ENCODE data around the gene STAT5B. TPM values are rescaled to one million over a fixed set of nuclear protein-coding genes. Genes with fewer than 3 reads are reported as not detected.
A peak's percentile ranks its signal among the peaks of the same experiment; 100 is the strongest.

Gene STAT5B
- total and polyA plus RNA-seq, 2 of the 13 experiments (the other 11 are each of a cell fraction or from before 2014, with no cell fraction given) = 21.0 to 42.8 TPM

DNA sequence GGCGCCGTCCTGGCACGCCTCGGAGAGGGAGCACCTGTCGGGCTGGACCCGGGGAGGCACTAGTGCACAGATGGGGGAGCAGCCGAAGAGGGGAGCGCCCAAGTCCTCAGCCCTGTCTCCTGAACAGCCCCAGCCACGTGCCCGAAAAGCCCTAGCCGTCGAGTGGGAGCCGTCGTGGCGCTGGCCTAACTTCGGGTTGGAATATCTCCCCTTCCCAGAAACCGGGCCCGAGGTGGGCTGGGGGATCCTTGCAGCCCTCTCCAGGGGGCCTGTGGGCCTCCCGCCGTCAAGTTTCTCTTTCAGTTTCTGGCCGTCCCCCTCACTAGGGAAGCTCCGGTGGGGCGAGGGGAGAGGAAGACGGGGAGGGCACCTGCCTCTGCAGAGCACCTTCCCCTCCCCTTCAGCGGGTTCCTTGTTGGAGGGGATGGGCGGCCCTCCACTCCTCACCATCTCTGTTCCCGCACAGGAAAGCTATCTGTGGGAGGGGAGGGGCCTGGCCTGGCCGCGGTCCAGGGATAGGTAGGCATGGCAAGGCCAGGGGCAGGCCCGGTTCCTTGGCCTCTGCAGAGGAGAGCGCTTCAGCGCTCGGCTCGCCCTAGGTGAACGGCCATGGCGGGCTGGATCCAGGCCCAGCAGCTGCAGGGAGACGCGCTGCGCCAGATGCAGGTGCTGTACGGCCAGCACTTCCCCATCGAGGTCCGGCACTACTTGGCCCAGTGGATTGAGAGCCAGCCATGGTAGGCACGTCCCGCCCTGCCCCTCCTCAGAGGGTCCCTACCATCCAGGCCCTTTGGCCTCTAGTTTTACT lies 12.8 kb upstream of the STAT5B start:
- Histone ChIP-seq H3K79me2 (ENCODE audit: insufficient read depth, low read length) (no peaks in the 10 kb centered on the region), H3K27ac (ENCODE audit: extremely low read length, insufficient read depth, low read length) (no peak overlapping the region), H3K36me3 (replicated peaks in 1 of 2; ENCODE audit: control insufficient read depth in 1 of 2, insufficient read depth in 2 of 2, low read length in 2 of 2) (no peaks in the 10 kb centered on the region), H3K9me3 (ENCODE audit: low read length) (no peaks in the 10 kb centered on the region), H2AFZ (ENCODE audit: low read length) (no peak overlapping the region), H3K9ac (ENCODE audit: insufficient read depth, low read depth, low read length) (peak overlapping the region; percentile 32; the same call in 1 of the 2 replicates), H3K27me3 (ENCODE audit: control insufficient read depth in 1 of 2, insufficient read depth in 2 of 2, low read length in 2 of 2) (peaks cover 6 to 26% of the 10 kb centered on the region in 2 experiments; a peak in 4 of 5 replicates), H3K4me1 (ENCODE audit: insufficient read depth, low read length) (peaks cover 27% of the 10 kb centered on the region), H3K4me3 (replicated peaks in 1 of 3; ENCODE audit: insufficient read depth in 1 of 3, low read depth in 2 of 3, low read length in 3 of 3) (peak overlapping the region; percentile 56 to 72 (median 62); a peak in 5 of 6 replicates), H4K20me1 (ENCODE audit: insufficient read depth, low read length) (no peaks in the 10 kb centered on the region), H3K4me2 (ENCODE audit: low read depth, low read length) (peak overlapping the region; percentile 76)
- DNase-seq (ENCODE audit: low spot score) (no peak), FAIRE-seq (no peak), ATAC-seq (peak; percentile 17)
- 62% methylated on average over 21 of the region's 44 CpGs for WGBS (ENCODE audit: low lambda C conversion rate)
- no TSS peak for BruUV-seq (replicated peaks)
- in situ Hi-C loops (cut with HindIII; ENCODE audit: extremely low pct_ligation_motif_present, low pct_unique_long_range_greater_than_20kb) = no loop called here
- intact Hi-C loops (cut with micrococcal nuclease; ENCODE audit: unreplicated experiment) = loop anchor here (10.0 kb wide), 1 partner anchor 64 kb away; no protein-coding TSS in a partner anchor
- ChIA-PET CTCF (ENCODE audit: low intra/inter-chr PET ratio, low total read pairs) (no interaction called here), POLR2A (interaction anchor here (0.8 to 2.3 kb wide), 6 partner anchors 12 to 94 kb away, joined by 3 to 7 read pairs (median 4); partner anchors contain the start of gene GHDC)
- TF ChIP-seq ZNF619 (CRISPR knock-in tag; IDR thresholded peaks at IDR 0.05) (0 out of 2 replicates have a peak, but pooled peaks have one; percentile 61), CCAR2 (optimal IDR thresholded peaks at IDR 0.05; ENCODE audit: low read depth, low read length) (no peak), ZNF644 (CRISPR knock-in tag; IDR thresholded peaks at IDR 0.05; ENCODE audit: low read depth) (no peak), BORCS8-MEF2B (CRISPR knock-in tag; IDR thresholded peaks at IDR 0.05) (peak; percentile 41; the same call in 1 of the 2 replicates), ZNF614 (CRISPR knock-in tag; IDR thresholded peaks at IDR 0.05; ENCODE audit: borderline replicate concordance) (no peak), ZNF672 (CRISPR knock-in tag; IDR thresholded peaks at IDR 0.05) (0 out of 2 replicates have a peak, but pooled peaks have one; percentile 2), SP2 (CRISPR knock-in tag; IDR thresholded peaks at IDR 0.05) (0 out of 2 replicates have a peak, but pooled peaks have one; percentile 1), SIN3B (IDR thresholded peaks at IDR 0.05; ENCODE audit: low read length) (no peak), SRSF4 (IDR thresholded peaks at IDR 0.05; ENCODE audit: low read depth, low read length, poor library complexity, severe bottlenecking) (no peak), HNRNPL (IDR thresholded peaks at IDR 0.05; ENCODE audit: low read depth, low read length) (0 out of 2 replicates have a peak, but pooled peaks have one; percentile 19), HOXA3 (CRISPR knock-in tag; IDR thresholded peaks at IDR 0.05) (peak; percentile 32), YEATS4 (CRISPR knock-in tag; IDR thresholded peaks at IDR 0.05; ENCODE audit: borderline replicate concordance) (0 out of 2 replicates have a peak, but pooled peaks have one; percentile 23), ZBTB38 (CRISPR knock-in tag; IDR thresholded peaks at IDR 0.05) (peak; percentile 92), ZNF816 (CRISPR knock-in tag; IDR thresholded peaks at IDR 0.05; ENCODE audit: borderline replicate concordance) (no peak)
- TF ChIP-seq, protein P1, sequence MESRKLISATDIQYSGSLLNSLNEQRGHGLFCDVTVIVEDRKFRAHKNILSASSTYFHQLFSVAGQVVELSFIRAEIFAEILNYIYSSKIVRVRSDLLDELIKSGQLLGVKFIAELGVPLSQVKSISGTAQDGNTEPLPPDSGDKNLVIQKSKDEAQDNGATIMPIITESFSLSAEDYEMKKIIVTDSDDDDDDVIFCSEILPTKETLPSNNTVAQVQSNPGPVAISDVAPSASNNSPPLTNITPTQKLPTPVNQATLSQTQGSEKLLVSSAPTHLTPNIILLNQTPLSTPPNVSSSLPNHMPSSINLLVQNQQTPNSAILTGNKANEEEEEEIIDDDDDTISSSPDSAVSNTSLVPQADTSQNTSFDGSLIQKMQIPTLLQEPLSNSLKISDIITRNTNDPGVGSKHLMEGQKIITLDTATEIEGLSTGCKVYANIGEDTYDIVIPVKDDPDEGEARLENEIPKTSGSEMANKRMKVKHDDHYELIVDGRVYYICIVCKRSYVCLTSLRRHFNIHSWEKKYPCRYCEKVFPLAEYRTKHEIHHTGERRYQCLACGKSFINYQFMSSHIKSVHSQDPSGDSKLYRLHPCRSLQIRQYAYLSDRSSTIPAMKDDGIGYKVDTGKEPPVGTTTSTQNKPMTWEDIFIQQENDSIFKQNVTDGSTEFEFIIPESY (CRISPR knock-in tag; IDR thresholded peaks at IDR 0.05) = peak; percentile 90
- TF ChIP-seq, protein P2, sequence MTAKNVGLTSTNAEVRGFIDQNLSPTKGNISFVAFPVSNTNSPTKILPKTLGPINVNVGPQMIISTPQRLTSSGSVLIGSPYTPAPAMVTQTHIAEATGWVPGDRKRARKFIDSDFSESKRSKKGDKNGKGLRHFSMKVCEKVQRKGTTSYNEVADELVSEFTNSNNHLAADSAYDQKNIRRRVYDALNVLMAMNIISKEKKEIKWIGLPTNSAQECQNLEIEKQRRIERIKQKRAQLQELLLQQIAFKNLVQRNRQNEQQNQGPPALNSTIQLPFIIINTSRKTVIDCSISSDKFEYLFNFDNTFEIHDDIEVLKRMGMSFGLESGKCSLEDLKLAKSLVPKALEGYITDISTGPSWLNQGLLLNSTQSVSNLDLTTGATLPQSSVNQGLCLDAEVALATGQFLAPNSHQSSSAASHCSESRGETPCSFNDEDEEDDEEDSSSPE (CRISPR knock-in tag; IDR thresholded peaks at IDR 0.05) = peak; percentile 31; the same call in 1 of the 2 replicates
- TF ChIP-seq, protein P3, sequence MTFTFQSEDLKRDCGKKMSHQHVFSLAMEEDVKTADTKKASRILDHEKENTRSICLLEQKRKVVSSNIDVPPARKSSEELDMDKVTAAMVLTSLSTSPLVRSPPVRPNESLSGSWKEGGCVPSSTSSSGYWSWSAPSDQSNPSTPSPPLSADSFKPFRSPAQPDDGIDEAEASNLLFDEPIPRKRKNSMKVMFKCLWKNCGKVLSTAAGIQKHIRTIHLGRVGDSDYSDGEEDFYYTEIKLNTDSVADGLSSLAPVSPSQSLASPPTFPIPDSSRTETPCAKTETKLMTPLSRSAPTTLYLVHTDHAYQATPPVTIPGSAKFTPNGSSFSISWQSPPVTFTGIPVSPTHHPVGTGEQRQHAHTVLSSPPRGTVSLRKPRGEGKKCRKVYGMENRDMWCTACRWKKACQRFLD (CRISPR knock-in tag; IDR thresholded peaks at IDR 0.05; ENCODE audit: borderline replicate concordance) = 0 out of 2 replicates have a peak, but pooled peaks have one; percentile 5
